Measurements from ENCODE around the gene SCYL1. TPM values are rescaled to one million over a fixed set of nuclear protein-coding genes. Genes with fewer than 3 reads are reported as not detected.

Gene SCYL1
- total RNA-seq, 2 donors from 2014 or later: 59.2 to 84.1 TPM

DNA sequence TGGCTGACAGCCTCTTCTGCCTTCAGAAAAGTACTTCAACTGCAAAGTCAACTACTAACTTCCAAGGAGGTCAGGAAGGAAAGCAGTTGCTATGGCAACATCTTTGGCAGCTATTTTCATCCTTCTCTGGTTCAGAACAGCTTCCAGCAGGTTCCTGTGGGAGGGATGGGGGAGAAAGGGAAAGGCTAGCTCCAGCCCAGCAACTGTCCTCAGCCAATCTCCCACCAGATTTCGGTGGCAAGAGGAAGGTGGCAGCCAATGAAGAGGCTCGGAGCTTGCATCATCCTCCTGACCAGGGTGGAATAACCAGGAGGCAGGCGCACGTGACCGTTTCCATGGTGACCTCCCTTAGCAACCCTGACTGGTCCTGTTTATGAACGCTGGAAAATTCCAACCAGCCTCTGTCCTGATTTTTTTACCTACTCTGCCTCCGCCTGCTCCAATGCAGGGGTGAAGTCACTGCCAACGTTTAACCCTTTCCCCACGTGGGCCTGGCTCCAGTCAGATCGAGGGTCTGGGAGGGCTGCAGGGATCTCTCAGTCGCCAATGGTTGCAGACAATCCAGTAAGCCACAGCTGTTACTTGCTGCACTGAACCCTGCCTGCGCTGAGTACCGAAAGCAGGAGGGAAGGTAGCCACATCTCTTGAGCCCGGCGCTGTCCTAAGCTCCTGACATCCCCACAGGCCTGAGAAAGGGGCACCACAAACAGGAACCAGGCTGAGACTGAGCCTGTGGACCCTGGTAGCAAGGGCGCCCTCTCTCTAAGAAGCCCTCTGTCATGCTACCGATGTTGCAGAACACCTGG is 37.2 kb upstream of the SCYL1 start:
- Histone ChIP-seq H3K27me3 (no peaks in the 10 kb centered on the region), H3K9me3 (no peaks in the 10 kb centered on the region), H3K36me3 (no peaks in the 10 kb centered on the region), H3K27ac (peak overlapping the region; percentile 99), H3K9ac (ENCODE audit: low read depth in 2 of 2, low read length in 2 of 2) (peak overlapping the region; percentile 72 to 99), H3K4me1 (peaks cover 55% of the 10 kb centered on the region), H3K4me3 (no peak overlapping the region)
- peak; percentile 97 for DNase-seq
- intact Hi-C loops (cut with DNase I): no loop called here
- TF ChIP-seq, protein P1, sequence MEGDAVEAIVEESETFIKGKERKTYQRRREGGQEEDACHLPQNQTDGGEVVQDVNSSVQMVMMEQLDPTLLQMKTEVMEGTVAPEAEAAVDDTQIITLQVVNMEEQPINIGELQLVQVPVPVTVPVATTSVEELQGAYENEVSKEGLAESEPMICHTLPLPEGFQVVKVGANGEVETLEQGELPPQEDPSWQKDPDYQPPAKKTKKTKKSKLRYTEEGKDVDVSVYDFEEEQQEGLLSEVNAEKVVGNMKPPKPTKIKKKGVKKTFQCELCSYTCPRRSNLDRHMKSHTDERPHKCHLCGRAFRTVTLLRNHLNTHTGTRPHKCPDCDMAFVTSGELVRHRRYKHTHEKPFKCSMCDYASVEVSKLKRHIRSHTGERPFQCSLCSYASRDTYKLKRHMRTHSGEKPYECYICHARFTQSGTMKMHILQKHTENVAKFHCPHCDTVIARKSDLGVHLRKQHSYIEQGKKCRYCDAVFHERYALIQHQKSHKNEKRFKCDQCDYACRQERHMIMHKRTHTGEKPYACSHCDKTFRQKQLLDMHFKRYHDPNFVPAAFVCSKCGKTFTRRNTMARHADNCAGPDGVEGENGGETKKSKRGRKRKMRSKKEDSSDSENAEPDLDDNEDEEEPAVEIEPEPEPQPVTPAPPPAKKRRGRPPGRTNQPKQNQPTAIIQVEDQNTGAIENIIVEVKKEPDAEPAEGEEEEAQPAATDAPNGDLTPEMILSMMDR (IDR thresholded peaks at IDR 0.05): no peak

DNA sequence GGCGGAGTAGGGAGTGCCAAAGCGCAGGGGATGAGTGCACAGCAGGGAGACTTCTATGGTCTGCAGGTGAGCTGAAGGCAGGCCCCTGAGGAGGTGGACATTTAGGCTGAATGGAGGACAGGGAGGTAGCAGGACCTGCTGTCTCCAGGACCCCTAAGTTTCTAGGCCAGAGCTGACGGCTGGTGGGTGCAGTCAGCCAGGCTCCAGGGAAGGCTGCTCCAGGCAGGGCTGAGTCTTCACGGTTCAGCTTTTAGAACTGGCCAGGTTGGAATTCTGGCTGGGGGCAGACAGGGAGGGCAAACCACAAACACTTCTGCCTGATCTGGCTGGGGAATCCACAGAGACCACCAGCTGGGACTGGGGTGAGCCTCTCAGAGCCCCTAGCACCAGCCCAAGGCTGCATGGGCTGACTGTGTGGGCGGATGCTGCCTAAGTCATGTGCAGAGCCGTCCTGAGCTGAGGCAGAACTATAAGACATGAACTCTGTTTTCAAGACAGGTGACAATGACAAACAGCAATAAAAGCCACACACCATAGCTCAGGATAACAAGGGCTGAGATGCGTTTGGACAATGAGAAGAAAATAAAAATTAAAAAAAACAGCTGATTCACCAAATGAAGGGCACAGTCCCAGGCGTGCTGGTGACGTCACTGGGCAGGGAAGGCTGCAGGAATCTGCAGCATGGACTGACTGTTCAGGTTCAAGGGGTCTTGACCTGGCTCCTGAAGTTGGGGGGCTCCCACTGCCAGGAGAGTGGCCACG is 36.4 kb upstream of the SCYL1 start:
- TF ChIP-seq, protein P1 (IDR thresholded peaks at IDR 0.05): no peak
- peak; percentile 72 for DNase-seq
- Histone ChIP-seq H3K36me3 (no peaks in the 10 kb centered on the region), H3K4me1 (peaks cover 63% of the 10 kb centered on the region), H3K9ac (ENCODE audit: low read depth in 2 of 2, low read length in 2 of 2) (peak overlapping the region; percentile 72 to 99), H3K27ac (peak overlapping the region; percentile 99), H3K27me3 (no peaks in the 10 kb centered on the region), H3K9me3 (no peaks in the 10 kb centered on the region), H3K4me3 (no peak overlapping the region)
- intact Hi-C loops (cut with DNase I): no loop called here

DNA sequence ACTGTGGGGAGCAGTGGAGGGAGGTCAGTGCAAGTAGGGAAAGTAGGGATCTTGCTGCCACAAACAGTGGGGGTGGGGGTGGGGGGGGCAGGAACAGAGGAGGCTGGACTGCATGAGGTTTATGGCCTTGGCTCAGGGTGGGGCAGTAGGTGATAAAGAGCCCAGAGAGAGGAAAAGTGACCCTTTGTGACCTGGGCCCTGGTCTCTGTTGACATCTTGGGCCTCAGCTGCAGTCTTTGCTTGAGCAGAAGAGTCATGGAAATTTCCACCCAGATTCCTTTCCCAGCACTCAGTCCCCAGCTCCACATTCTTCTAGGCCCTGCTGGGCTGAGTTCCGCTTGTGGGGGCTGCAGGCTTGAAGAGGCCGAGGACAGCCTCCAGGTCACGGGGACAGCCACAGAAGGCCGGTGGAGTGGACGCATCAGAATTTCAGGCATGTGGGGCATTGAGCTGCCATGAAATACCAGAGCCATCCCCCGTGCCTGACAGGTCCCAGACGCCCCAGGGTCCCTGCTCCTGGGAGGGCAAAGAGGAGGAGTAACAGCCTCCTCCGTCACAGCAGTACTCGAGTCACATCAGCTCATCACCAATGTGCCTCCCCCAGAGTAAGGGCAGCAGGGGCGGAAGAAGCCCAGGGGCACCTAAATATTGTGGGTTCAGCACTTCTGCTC is 35.7 kb upstream of the SCYL1 start:
- intact Hi-C loops (cut with DNase I): no loop called here
- Histone ChIP-seq H3K9ac (ENCODE audit: low read depth in 2 of 2, low read length in 2 of 2) (peak overlapping the region; percentile 72 to 99), H3K27ac (peak overlapping the region; percentile 99)

DNA sequence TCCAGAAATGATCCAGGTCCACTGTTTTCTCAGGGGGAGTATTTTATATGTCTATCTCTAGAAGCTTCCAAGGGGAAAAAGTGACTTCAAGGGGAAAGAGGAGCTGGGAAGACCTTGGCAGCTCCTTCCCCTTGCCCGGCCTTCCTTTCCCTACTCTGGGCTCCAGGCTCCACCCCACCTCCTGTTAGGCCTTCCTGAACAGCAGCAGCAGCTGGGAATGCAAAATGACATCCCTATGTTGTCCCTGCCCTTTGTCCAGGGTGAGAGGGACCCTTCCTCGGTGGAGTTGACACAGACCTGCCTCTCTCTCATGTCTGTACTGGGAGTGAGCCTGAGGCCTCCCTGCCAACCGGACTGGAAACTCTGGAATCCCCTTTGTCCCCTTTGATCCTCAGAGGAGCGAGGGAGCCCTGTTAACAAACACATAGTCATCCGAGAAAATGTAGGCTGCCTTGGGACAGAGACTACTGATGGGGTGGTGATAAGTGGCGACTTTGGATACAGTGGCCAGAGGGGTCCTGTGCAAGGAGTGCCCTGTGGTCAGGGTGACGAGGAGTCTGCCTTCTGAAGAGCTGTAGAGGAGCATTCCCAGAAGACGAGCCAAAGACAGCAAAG is 35.1 kb upstream of the SCYL1 start:
- H3K4me1 ChIP-seq: peaks cover 67% of the 10 kb centered on the region
- H3K36me3 ChIP-seq: no peaks in the 10 kb centered on the region
- no peak overlapping the region for H3K4me3 ChIP-seq
- intact Hi-C loops (cut with DNase I): no loop called here
- H3K27me3 ChIP-seq: no peaks in the 10 kb centered on the region
- H3K9me3 ChIP-seq: no peaks in the 10 kb centered on the region
- peak overlapping the region; percentile 72 to 99 for H3K9ac ChIP-seq (ENCODE audit: low read depth in 2 of 2, low read length in 2 of 2)
- no peak for DNase-seq
- peak overlapping the region; percentile 99 for H3K27ac ChIP-seq
- TF ChIP-seq, protein P1 (IDR thresholded peaks at IDR 0.05): no peak

More for the DNA sequence above, 35.7 kb upstream of the SCYL1 start:
- Histone ChIP-seq H3K4me3 (no peak overlapping the region), H3K27me3 (no peaks in the 10 kb centered on the region), H3K36me3 (no peaks in the 10 kb centered on the region), H3K9me3 (no peaks in the 10 kb centered on the region), H3K4me1 (peaks cover 67% of the 10 kb centered on the region)
- DNase-seq: no peak
- TF ChIP-seq, protein P1 (IDR thresholded peaks at IDR 0.05): no peak

DNA sequence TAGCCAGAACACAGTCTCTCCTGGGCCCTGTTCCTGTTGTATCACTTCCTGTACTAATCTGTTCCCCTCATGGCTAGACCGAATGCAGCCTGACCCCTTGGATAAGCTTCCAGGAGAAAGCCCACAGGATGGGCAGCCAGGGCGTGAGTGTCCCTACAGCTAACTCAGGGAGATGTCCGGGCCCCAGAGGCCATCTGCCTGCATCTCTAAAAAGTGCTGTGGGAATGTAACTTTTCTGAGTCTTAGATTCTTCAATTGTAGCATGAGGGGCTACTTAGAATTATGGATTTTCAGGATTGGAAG is 33.8 kb upstream of the SCYL1 start:
- TF ChIP-seq, protein P1 (IDR thresholded peaks at IDR 0.05): no peak
- no peak for DNase-seq
- Histone ChIP-seq H3K27me3 (no peaks in the 10 kb centered on the region), H3K9me3 (no peaks in the 10 kb centered on the region), H3K4me1 (peaks cover 64% of the 10 kb centered on the region), H3K27ac (peak overlapping the region; percentile 99), H3K4me3 (no peak overlapping the region), H3K36me3 (no peaks in the 10 kb centered on the region), H3K9ac (ENCODE audit: low read depth in 2 of 2, low read length in 2 of 2) (peak overlapping the region; percentile 45 to 99)
- intact Hi-C loops (cut with DNase I): no loop called here

All from colonic mucosa (tissue), 4 donors.